ENCODE measurements around the gene DYDC1.

GRCh38 chr10:80324086-80324485, 32.5 kb downstream of the DYDC1 start:
- TF ChIP-seq CTCF (IDR thresholded peaks at IDR 0.05; ENCODE audit: low read depth, low read length, poor library complexity, severe bottlenecking), result no peak
- no peak for TF ChIP-seq EZH2phosphoT487 (IDR thresholded peaks at IDR 0.05; ENCODE audit: borderline replicate concordance, low read length)
